GM23338 (cell line): ENCODE results near the gene SPIN3. TPM values are rescaled to one million over a fixed set of nuclear protein-coding genes. Genes with fewer than 3 reads are reported as not detected.

ENCODE experiments used
- ATAC-seq: fragments of 200-7000 bp; cut with Tn5 transposase; 3 replicates; pipeline ENCODE4 v1.9.1; 2020
- DNase-seq: peaks from one replicate; pipeline ENCODE4 v3.0.0-alpha.2; 2015; ENCODE audit warnings: low spot score
- H2AFZ ChIP-seq: fragments of 200-600 bp; sonication (generic); 2 replicates; pipeline ENCODE4 v1.8.0; 2016; ENCODE audit warnings: antibody characterized with exemption, mild to moderate bottlenecking, moderate library complexity
- H3F3A ChIP-seq: fragments of 200-600 bp; sonication (generic); replicated peaks from 2 replicates; pipeline ENCODE4 v1.8.0; 2017; ENCODE audit warnings: antibody characterized with exemption, mixed run types, low read depth
- H3K27ac ChIP-seq: fragments of 200-600 bp; sonication (generic); 2 replicates; pipeline ENCODE4 v1.6.1; 2016; ENCODE audit warnings: low read depth
- H3K27me3 ChIP-seq: fragments of 200-600 bp; sonication (generic); 2 replicates; pipeline ENCODE4 v1.8.0; 2016; ENCODE audit warnings: mild to moderate bottlenecking, mixed run types, moderate library complexity; ENCODE audit not compliant: insufficient read depth
- H3K36me3 ChIP-seq: fragments of 200-600 bp; sonication (generic); 2 replicates; pipeline ENCODE4 v1.8.0; 2016; ENCODE audit warnings: mild to moderate bottlenecking; ENCODE audit not compliant: insufficient read depth
- H3K4me1 ChIP-seq: fragments of 200-600 bp; sonication (generic); 2 replicates; pipeline ENCODE4 v1.8.0; 2016; ENCODE audit warnings: mild to moderate bottlenecking, moderate library complexity; ENCODE audit not compliant: insufficient read depth
- H3K4me2 ChIP-seq: fragments of 200-600 bp; sonication (generic); 2 replicates; pipeline ENCODE4 v1.7.1; 2017; ENCODE audit warnings: mixed run types
- H3K4me3 ChIP-seq: fragments of 200-600 bp; sonication (generic); 2 replicates; pipeline ENCODE4 v1.6.1; 2016; ENCODE audit warnings: mixed run types
- H3K79me2 ChIP-seq: fragments of 200-600 bp; sonication (generic); replicated peaks from 2 replicates; pipeline ENCODE4 v1.8.0; 2017; ENCODE audit warnings: mild to moderate bottlenecking; ENCODE audit not compliant: insufficient read depth
- H3K9me2 ChIP-seq: fragments of 200-600 bp; sonication (generic); 2 replicates; pipeline ENCODE4 v1.8.0; 2017; ENCODE audit not compliant: insufficient read depth
- H4K20me1 ChIP-seq: fragments of 200-600 bp; sonication (generic); replicated peaks from 2 replicates; pipeline ENCODE4 v1.8.0; 2017; ENCODE audit warnings: mild to moderate bottlenecking; ENCODE audit not compliant: insufficient read depth
- H3K27ac Mint-ChIP-seq: 2 replicates; pipeline ENCODE4 v1.8.0; 2020; ENCODE audit warnings: inconsistent platforms, mild to moderate bottlenecking, moderate library complexity, mixed read lengths
- H3K27me3 Mint-ChIP-seq: 3 replicates; pipeline ENCODE4 v1.8.0; 2022; ENCODE audit warnings: low read depth, mild to moderate bottlenecking, moderate library complexity, mixed read lengths, inconsistent platforms; ENCODE audit not compliant: insufficient read depth, poor library complexity
- H3K36me3 Mint-ChIP-seq: 3 replicates; pipeline ENCODE4 v1.8.0; 2021; ENCODE audit warnings: low read depth, mild to moderate bottlenecking, inconsistent platforms, moderate library complexity, mixed read lengths
- H3K4me1 Mint-ChIP-seq: 3 replicates; pipeline ENCODE4 v1.8.0; 2020; ENCODE audit warnings: mild to moderate bottlenecking, inconsistent platforms, mixed read lengths
- H3K4me3 Mint-ChIP-seq: 3 replicates; pipeline ENCODE4 v1.8.0; 2021; ENCODE audit warnings: moderate library complexity, mild to moderate bottlenecking, inconsistent platforms, mixed read lengths
- H3K9me3 Mint-ChIP-seq: 3 replicates; pipeline ENCODE4 v1.8.0; 2020; ENCODE audit warnings: moderate library complexity, mild to moderate bottlenecking, inconsistent platforms, mixed read lengths
- CREB1 ChIP-seq: fragments of 250-450 bp; sonication (Bioruptor Pico); IDR thresholded peaks from 2 replicates; pipeline ENCODE4 v1.5.0; 2020; ENCODE audit warnings: low read depth, mild to moderate bottlenecking, moderate library complexity
- CTCF ChIP-seq, 2 experiments: fragments of 200-600 bp in 1 of 2; sonication (generic) in 1 of 2; conservative IDR thresholded peaks; 2 replicates each; pipeline versions ENCODE4 v1.5.1 to v1.6.1; 2016 to 2017; ENCODE audit warnings: antibody characterized with exemption in 2 of 2, low read depth in 2 of 2, mild to moderate bottlenecking in 2 of 2, moderate library complexity in 1 of 2
- ETS1 ChIP-seq: IDR thresholded peaks from 2 replicates; pipeline ENCODE4 v1.6.1; 2016; ENCODE audit warnings: antibody characterized with exemption
- EZH2 ChIP-seq: fragments of 200-600 bp; sonication (generic); IDR thresholded peaks from one replicate; pipeline ENCODE4 v1.8.0; 2017; ENCODE audit warnings: antibody characterized with exemption, mild to moderate bottlenecking, low read depth; ENCODE audit not compliant: unreplicated experiment
- EZH2phosphoT487 ChIP-seq: fragments of 200-600 bp; sonication (generic); IDR thresholded peaks from one replicate; pipeline ENCODE4 v1.8.1; 2018; ENCODE audit warnings: antibody characterized with exemption; ENCODE audit not compliant: unreplicated experiment
- JUNB ChIP-seq: IDR thresholded peaks from one replicate; pipeline ENCODE4 v1.6.1; 2016; ENCODE audit warnings: antibody characterized with exemption; ENCODE audit not compliant: unreplicated experiment
- NANOG ChIP-seq: IDR thresholded peaks from 2 replicates; pipeline ENCODE4 v1.6.1; 2016; ENCODE audit warnings: antibody characterized with exemption, borderline replicate concordance
- POLR2AphosphoS5 ChIP-seq: IDR thresholded peaks from 2 replicates; pipeline ENCODE4 v1.6.1; 2016; ENCODE audit warnings: antibody characterized with exemption, low read depth
- STAT1 ChIP-seq: IDR thresholded peaks from one replicate; pipeline ENCODE4 v1.6.1; 2016; ENCODE audit warnings: antibody characterized with exemption; ENCODE audit not compliant: unreplicated experiment
- ZNF114 ChIP-seq: fragments of 250-450 bp; sonication (Bioruptor Pico); IDR thresholded peaks from 2 replicates; pipeline ENCODE4 v1.5.0; 2020; ENCODE audit warnings: mild to moderate bottlenecking, moderate library complexity
- ZNF331 ChIP-seq: fragments of 250-450 bp; sonication (Bioruptor Pico); IDR thresholded peaks from 2 replicates; pipeline ENCODE4 v1.5.0; 2020; ENCODE audit warnings: low read depth, mild to moderate bottlenecking, moderate library complexity
- polyA plus RNA-seq: library from polyadenylated mRNA; unstranded; fragments of >200 nt; fragmentation: Nextera tagmentation; extraction: Ambion mirVana; gene quantifications from 2 replicates; pipeline ENCODE4 v1.2.1, GENCODE V29; 2016
- total RNA-seq: library from RNA; depleted of rRNA; stranded (reverse); fragments of >200 nt; shearing (Covaris generic); gene quantifications from 2 replicates; pipeline ENCODE4 v1.2.3, GENCODE V29; 2014
- TF ChIP-seq, protein P1 (sequence below): fragments of 250-450 bp; sonication (Bioruptor Pico); IDR thresholded peaks from 2 replicates; pipeline ENCODE4 v1.5.0; 2020; ENCODE audit warnings: mild to moderate bottlenecking, moderate library complexity
- TF ChIP-seq, protein P2 (sequence below): IDR thresholded peaks from one replicate; pipeline ENCODE4 v1.6.1; 2018; ENCODE audit warnings: antibody characterized with exemption; ENCODE audit not compliant: unreplicated experiment

Gene SPIN3
- total and polyA plus RNA-seq, 2 experiments from 2014 or later, result 14.9 to 18.2 TPM

- H3K36me3 Mint-ChIP-seq, result peaks cover 53% of the 10 kb centered on the region
- H3K36me3 ChIP-seq, result peaks cover 23% of the 10 kb centered on the region; the same call in 1 of the 2 replicates
- DNase-seq, result no peak
Measured at GRCh38 chrX:56975611-56976010, 19.7 kb downstream of the SPIN3 start.

More at GRCh38 chrX:56975611-56976010, 19.7 kb downstream of the SPIN3 start:
- Histone ChIP-seq H3F3A (no peaks in the 10 kb centered on the region), H3K79me2 (no peaks in the 10 kb centered on the region), H2AFZ (no peak overlapping the region), H3K4me3 (no peak overlapping the region), H3K4me1 (no peaks in the 10 kb centered on the region), H3K9me2 (no peaks in the 10 kb centered on the region), H4K20me1 (no peaks in the 10 kb centered on the region), H3K4me2 (no peak overlapping the region), H3K27ac (no peak overlapping the region), H3K27me3 (no peaks in the 10 kb centered on the region)
- H3K4me1 Mint-ChIP-seq, result no peaks in the 10 kb centered on the region
- no peaks in the 10 kb centered on the region for H3K27me3 Mint-ChIP-seq
- no peak for ATAC-seq
- H3K27ac Mint-ChIP-seq, result no peak overlapping the region
- TF ChIP-seq ZNF114 (CRISPR knock-in tag) (no peak), NANOG (no peak), ZNF331 (CRISPR knock-in tag) (no peak), EZH2 (no peak), EZH2phosphoT487 (no peak), CTCF (conservative IDR thresholded peaks at IDR 0.05; ENCODE audit: low read depth in 2 of 2) (no peak), POLR2AphosphoS5 (no peak), STAT1 (no peak), CREB1 (CRISPR knock-in tag) (no peak), JUNB (no peak), ETS1 (no peak)
- TF ChIP-seq, protein P1, sequence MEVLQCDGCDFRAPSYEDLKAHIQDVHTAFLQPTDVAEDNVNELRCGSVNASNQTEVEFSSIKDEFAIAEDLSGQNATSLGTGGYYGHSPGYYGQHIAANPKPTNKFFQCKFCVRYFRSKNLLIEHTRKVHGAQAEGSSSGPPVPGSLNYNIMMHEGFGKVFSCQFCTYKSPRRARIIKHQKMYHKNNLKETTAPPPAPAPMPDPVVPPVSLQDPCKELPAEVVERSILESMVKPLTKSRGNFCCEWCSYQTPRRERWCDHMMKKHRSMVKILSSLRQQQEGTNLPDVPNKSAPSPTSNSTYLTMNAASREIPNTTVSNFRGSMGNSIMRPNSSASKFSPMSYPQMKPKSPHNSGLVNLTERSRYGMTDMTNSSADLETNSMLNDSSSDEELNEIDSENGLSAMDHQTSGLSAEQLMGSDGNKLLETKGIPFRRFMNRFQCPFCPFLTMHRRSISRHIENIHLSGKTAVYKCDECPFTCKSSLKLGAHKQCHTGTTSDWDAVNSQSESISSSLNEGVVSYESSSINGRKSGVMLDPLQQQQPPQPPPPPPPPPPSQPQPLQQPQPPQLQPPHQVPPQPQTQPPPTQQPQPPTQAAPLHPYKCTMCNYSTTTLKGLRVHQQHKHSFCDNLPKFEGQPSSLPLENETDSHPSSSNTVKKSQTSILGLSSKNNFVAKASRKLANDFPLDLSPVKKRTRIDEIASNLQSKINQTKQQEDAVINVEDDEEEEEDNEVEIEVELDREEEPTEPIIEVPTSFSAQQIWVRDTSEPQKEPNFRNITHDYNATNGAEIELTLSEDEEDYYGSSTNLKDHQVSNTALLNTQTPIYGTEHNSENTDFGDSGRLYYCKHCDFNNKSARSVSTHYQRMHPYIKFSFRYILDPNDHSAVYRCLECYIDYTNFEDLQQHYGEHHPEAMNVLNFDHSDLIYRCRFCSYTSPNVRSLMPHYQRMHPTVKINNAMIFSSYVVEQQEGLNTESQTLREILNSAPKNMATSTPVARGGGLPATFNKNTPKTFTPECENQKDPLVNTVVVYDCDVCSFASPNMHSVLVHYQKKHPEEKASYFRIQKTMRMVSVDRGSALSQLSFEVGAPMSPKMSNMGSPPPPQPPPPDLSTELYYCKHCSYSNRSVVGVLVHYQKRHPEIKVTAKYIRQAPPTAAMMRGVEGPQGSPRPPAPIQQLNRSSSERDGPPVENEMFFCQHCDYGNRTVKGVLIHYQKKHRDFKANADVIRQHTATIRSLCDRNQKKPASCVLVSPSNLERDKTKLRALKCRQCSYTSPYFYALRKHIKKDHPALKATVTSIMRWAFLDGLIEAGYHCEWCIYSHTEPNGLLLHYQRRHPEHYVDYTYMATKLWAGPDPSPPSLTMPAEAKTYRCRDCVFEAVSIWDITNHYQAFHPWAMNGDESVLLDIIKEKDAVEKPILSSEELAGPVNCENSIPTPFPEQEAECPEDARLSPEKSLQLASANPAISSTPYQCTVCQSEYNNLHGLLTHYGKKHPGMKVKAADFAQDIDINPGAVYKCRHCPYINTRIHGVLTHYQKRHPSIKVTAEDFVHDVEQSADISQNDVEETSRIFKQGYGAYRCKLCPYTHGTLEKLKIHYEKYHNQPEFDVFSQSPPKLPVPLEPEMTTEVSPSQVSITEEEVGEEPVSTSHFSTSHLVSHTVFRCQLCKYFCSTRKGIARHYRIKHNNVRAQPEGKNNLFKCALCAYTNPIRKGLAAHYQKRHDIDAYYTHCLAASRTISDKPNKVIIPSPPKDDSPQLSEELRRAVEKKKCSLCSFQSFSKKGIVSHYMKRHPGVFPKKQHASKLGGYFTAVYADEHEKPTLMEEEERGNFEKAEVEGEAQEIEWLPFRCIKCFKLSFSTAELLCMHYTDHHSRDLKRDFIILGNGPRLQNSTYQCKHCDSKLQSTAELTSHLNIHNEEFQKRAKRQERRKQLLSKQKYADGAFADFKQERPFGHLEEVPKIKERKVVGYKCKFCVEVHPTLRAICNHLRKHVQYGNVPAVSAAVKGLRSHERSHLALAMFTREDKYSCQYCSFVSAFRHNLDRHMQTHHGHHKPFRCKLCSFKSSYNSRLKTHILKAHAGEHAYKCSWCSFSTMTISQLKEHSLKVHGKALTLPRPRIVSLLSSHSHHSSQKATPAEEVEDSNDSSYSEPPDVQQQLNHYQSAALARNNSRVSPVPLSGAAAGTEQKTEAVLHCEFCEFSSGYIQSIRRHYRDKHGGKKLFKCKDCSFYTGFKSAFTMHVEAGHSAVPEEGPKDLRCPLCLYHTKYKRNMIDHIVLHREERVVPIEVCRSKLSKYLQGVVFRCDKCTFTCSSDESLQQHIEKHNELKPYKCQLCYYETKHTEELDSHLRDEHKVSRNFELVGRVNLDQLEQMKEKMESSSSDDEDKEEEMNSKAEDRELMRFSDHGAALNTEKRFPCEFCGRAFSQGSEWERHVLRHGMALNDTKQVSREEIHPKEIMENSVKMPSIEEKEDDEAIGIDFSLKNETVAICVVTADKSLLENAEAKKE (CRISPR knock-in tag), result no peak
- TF ChIP-seq, protein P2, sequence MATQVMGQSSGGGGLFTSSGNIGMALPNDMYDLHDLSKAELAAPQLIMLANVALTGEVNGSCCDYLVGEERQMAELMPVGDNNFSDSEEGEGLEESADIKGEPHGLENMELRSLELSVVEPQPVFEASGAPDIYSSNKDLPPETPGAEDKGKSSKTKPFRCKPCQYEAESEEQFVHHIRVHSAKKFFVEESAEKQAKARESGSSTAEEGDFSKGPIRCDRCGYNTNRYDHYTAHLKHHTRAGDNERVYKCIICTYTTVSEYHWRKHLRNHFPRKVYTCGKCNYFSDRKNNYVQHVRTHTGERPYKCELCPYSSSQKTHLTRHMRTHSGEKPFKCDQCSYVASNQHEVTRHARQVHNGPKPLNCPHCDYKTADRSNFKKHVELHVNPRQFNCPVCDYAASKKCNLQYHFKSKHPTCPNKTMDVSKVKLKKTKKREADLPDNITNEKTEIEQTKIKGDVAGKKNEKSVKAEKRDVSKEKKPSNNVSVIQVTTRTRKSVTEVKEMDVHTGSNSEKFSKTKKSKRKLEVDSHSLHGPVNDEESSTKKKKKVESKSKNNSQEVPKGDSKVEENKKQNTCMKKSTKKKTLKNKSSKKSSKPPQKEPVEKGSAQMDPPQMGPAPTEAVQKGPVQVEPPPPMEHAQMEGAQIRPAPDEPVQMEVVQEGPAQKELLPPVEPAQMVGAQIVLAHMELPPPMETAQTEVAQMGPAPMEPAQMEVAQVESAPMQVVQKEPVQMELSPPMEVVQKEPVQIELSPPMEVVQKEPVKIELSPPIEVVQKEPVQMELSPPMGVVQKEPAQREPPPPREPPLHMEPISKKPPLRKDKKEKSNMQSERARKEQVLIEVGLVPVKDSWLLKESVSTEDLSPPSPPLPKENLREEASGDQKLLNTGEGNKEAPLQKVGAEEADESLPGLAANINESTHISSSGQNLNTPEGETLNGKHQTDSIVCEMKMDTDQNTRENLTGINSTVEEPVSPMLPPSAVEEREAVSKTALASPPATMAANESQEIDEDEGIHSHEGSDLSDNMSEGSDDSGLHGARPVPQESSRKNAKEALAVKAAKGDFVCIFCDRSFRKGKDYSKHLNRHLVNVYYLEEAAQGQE, result no peak
- no peak overlapping the region for H3K4me3 Mint-ChIP-seq
- no peaks in the 10 kb centered on the region for H3K9me3 Mint-ChIP-seq
